Liver (tissue), 9 donors: Measurements from ENCODE around the gene FN1. TPM values are rescaled to one million over a fixed set of nuclear protein-coding genes. Genes with fewer than 3 reads are reported as not detected.

Experiments
- DNase-seq: peaks from one replicate; pipeline ENCODE4 v3.0.0-alpha.2; 2017; ENCODE audit warnings: low spot score
- H3K27ac ChIP-seq, 2 donors: one replicate each; pipeline ENCODE4 v1.7.0; 2013; ENCODE audit warnings: inconsistent platforms in 2 of 2, low read length in 2 of 2, control low read depth in 1 of 2, low read depth in 1 of 2, mild to moderate bottlenecking in 1 of 2
- H3K27me3 ChIP-seq, 4 donors: one replicate each; pipeline versions ENCODE4 v1.6.1 to v1.7.0; 2013; ENCODE audit warnings: low read length in 3 of 4, inconsistent platforms in 1 of 4, mild to moderate bottlenecking in 1 of 4, moderate library complexity in 1 of 4; ENCODE audit not compliant: control insufficient read depth in 4 of 4, insufficient read depth in 4 of 4
- H3K36me3 ChIP-seq, 4 donors: one replicate each; pipeline versions ENCODE4 v1.6.1 to v1.7.0; 2013; ENCODE audit warnings: low read length in 3 of 4, mild to moderate bottlenecking in 3 of 4, low read depth in 1 of 4, moderate library complexity in 1 of 4; ENCODE audit not compliant: control insufficient read depth in 4 of 4, insufficient read depth in 3 of 4
- H3K4me1 ChIP-seq, 4 donors: one replicate each; pipeline versions ENCODE4 v1.6.1 to v1.7.0; 2013; ENCODE audit warnings: low read length in 3 of 4, mild to moderate bottlenecking in 3 of 4, moderate library complexity in 1 of 4; ENCODE audit not compliant: control insufficient read depth in 4 of 4, insufficient read depth in 4 of 4
- H3K4me3 ChIP-seq, 3 donors: one replicate each; pipeline versions ENCODE4 v1.6.1 to v1.7.0; 2013; ENCODE audit warnings: low read length in 3 of 3, control low read depth in 1 of 3, low read depth in 1 of 3, mild to moderate bottlenecking in 1 of 3
- H3K9ac ChIP-seq, 2 donors: one replicate each; pipeline ENCODE4 v1.7.0; 2013; ENCODE audit warnings: low read length in 2 of 2, mild to moderate bottlenecking in 2 of 2, moderate library complexity in 2 of 2, control low read depth in 1 of 2, low read depth in 1 of 2
- H3K9me3 ChIP-seq, 4 donors: one replicate each; pipeline versions ENCODE4 v1.6.1 to v1.7.0; 2013; ENCODE audit warnings: low read length in 3 of 4; ENCODE audit not compliant: control insufficient read depth in 4 of 4
- CTCF ChIP-seq: fragments of 150-350 bp; IDR thresholded peaks from 2 replicates; pipeline ENCODE4 v1.5.1; 2017; ENCODE audit warnings: improper control_type of control experiment, low read depth, low read length; ENCODE audit not compliant: missing input control
- EGR1 ChIP-seq, 2 donors: IDR thresholded peaks; 2 replicates each; pipeline ENCODE4 v1.6.1; 2016 to 2018; ENCODE audit warnings: antibody characterized with exemption in 2 of 2, low read depth in 2 of 2
- FOXA1 ChIP-seq: IDR thresholded peaks from 2 replicates; pipeline ENCODE4 v1.6.1; 2016; ENCODE audit warnings: antibody characterized with exemption
- FOXA2 ChIP-seq: IDR thresholded peaks from 2 replicates; pipeline ENCODE4 v1.6.1; 2016; ENCODE audit warnings: antibody characterized with exemption
- GABPA ChIP-seq, 2 donors: IDR thresholded peaks in 1 of 2; conservative IDR thresholded peaks in 1 of 2; 2 replicates each; pipeline ENCODE4 v1.6.1; 2016; ENCODE audit warnings: antibody characterized with exemption in 2 of 2, mild to moderate bottlenecking in 1 of 2, moderate library complexity in 1 of 2
- HNF4A ChIP-seq, 2 donors: conservative IDR thresholded peaks; 2 replicates each; pipeline ENCODE4 v1.6.1; 2016; ENCODE audit warnings: antibody characterized with exemption in 2 of 2, mild to moderate bottlenecking in 2 of 2
- HNF4G ChIP-seq: IDR thresholded peaks from 2 replicates; pipeline ENCODE4 v1.6.1; 2016; ENCODE audit warnings: antibody characterized with exemption
- JUND ChIP-seq, 2 donors: IDR thresholded peaks; 2 replicates each; pipeline ENCODE4 v1.6.1; 2016; ENCODE audit warnings: antibody characterized with exemption in 2 of 2
- RAD21 ChIP-seq, 2 donors: IDR thresholded peaks; 2 replicates each; pipeline ENCODE4 v1.6.1; 2016; ENCODE audit warnings: antibody characterized with exemption in 2 of 2, mild to moderate bottlenecking in 2 of 2
- RXRA ChIP-seq, 2 donors: IDR thresholded peaks; 2 replicates each; pipeline ENCODE4 v1.6.1; 2017 to 2018; ENCODE audit warnings: antibody characterized with exemption in 2 of 2, mild to moderate bottlenecking in 1 of 2
- YY1 ChIP-seq: IDR thresholded peaks from 2 replicates; pipeline ENCODE4 v1.6.1; 2016; ENCODE audit warnings: antibody characterized with exemption, mild to moderate bottlenecking
- WGBS: extraction: QIAGEN DNeasy Blood & Tissue Kit; methylation state at CpG from one replicate; pipeline ENCODE4 v1.1.7; 2013; 5-methylcytosine and 5-hydroxymethylcytosine counted together
- polyA plus RNA-seq, 2 donors: library from polyadenylated mRNA; stranded (reverse) in 1 of 2; unstranded in 1 of 2; fragments of 200-250 nt in 1 of 2; fragments of >200 nt in 1 of 2; fragmentation: Nextera tagmentation in 1 of 2; extraction: Ambion mirVana in 1 of 2; gene quantifications; one replicate each; pipeline versions ENCODE4 v1.2.1 to v1.2.3, GENCODE V29; 2013 to 2015
- total RNA-seq, 2 donors: library from RNA; depleted of rRNA; stranded (reverse); fragments of >200 nt; gene quantifications; one replicate each; pipeline ENCODE4 v1.2.3, GENCODE V29; 2014
- TF ChIP-seq, protein P1 (sequence below): IDR thresholded peaks from 2 replicates; pipeline ENCODE4 v1.6.1; 2016; ENCODE audit warnings: antibody characterized with exemption, mild to moderate bottlenecking
- TF ChIP-seq, protein P2 (sequence below): IDR thresholded peaks from 2 replicates; pipeline ENCODE4 v1.6.1; 2016; ENCODE audit warnings: antibody characterized with exemption
- TF ChIP-seq, protein P3 (sequence below): IDR thresholded peaks from 2 replicates; pipeline ENCODE4 v1.6.1; 2016; ENCODE audit warnings: antibody characterized with exemption
- donor health status: healthy.
- donor health status: healthy.
- donor health status: healthy.
- donor health status: healthy.
- donor health status: healthy.

FN1 gene
- total and polyA plus RNA-seq, 4 donors = 545 to 1,402 (median 837) TPM

GRCh38 chr2:215386566-215386965, 49.3 kb downstream of the FN1 start:
- DNase-seq = no peak
- TF ChIP-seq FOXA1 (no peak), HNF4G (no peak), RXRA (IDR thresholded peaks at IDR 0.05) (no peak), GABPA (IDR thresholded peaks at IDR 0.05 in 1 of 2, conservative IDR thresholded peaks at IDR 0.05 in 1 of 2) (no peak), JUND (IDR thresholded peaks at IDR 0.05) (no peak), FOXA2 (no peak), YY1 (no peak), EGR1 (IDR thresholded peaks at IDR 0.05; ENCODE audit: low read depth in 2 of 2) (no peak), HNF4A (conservative IDR thresholded peaks at IDR 0.05) (no peak), CTCF (no peak)
- TF ChIP-seq, protein P1, sequence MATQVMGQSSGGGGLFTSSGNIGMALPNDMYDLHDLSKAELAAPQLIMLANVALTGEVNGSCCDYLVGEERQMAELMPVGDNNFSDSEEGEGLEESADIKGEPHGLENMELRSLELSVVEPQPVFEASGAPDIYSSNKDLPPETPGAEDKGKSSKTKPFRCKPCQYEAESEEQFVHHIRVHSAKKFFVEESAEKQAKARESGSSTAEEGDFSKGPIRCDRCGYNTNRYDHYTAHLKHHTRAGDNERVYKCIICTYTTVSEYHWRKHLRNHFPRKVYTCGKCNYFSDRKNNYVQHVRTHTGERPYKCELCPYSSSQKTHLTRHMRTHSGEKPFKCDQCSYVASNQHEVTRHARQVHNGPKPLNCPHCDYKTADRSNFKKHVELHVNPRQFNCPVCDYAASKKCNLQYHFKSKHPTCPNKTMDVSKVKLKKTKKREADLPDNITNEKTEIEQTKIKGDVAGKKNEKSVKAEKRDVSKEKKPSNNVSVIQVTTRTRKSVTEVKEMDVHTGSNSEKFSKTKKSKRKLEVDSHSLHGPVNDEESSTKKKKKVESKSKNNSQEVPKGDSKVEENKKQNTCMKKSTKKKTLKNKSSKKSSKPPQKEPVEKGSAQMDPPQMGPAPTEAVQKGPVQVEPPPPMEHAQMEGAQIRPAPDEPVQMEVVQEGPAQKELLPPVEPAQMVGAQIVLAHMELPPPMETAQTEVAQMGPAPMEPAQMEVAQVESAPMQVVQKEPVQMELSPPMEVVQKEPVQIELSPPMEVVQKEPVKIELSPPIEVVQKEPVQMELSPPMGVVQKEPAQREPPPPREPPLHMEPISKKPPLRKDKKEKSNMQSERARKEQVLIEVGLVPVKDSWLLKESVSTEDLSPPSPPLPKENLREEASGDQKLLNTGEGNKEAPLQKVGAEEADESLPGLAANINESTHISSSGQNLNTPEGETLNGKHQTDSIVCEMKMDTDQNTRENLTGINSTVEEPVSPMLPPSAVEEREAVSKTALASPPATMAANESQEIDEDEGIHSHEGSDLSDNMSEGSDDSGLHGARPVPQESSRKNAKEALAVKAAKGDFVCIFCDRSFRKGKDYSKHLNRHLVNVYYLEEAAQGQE = no peak
- TF ChIP-seq, protein P2, sequence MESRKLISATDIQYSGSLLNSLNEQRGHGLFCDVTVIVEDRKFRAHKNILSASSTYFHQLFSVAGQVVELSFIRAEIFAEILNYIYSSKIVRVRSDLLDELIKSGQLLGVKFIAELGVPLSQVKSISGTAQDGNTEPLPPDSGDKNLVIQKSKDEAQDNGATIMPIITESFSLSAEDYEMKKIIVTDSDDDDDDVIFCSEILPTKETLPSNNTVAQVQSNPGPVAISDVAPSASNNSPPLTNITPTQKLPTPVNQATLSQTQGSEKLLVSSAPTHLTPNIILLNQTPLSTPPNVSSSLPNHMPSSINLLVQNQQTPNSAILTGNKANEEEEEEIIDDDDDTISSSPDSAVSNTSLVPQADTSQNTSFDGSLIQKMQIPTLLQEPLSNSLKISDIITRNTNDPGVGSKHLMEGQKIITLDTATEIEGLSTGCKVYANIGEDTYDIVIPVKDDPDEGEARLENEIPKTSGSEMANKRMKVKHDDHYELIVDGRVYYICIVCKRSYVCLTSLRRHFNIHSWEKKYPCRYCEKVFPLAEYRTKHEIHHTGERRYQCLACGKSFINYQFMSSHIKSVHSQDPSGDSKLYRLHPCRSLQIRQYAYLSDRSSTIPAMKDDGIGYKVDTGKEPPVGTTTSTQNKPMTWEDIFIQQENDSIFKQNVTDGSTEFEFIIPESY = no peak
- TF ChIP-seq, protein P3, sequence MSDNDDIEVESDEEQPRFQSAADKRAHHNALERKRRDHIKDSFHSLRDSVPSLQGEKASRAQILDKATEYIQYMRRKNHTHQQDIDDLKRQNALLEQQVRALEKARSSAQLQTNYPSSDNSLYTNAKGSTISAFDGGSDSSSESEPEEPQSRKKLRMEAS = no peak
- Histone ChIP-seq H3K27ac (no peak overlapping the region), H3K4me3 (no peak overlapping the region), H3K9me3 (no peaks in the 10 kb centered on the region), H3K4me1 (no peaks in the 10 kb centered on the region), H3K9ac (no peak overlapping the region), H3K27me3 (no peaks in the 10 kb centered on the region), H3K36me3 (peaks cover 20 to 79% (median 77%) of the 10 kb centered on the region in 4 donors)
- 90% methylated on average over 7 of the region's 7 CpGs for WGBS

DNA sequence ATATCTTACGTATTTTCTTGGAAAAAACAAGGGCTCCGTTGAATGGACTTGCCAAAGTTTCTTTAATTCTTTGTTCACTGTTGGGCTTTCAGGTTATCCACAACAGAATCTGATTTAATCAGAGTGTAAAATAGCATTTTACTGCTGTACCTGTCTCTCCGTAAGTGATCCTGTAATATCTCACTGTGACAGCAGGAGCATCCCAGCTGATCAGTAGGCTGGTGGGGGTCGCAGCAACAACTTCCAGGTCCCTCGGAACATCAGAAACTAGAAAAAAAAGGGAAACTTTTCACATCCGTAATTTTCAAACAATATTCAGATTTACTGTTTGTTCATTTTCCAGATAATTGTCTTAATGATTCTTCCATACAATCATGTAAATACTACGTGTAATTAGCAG, 51.2 kb downstream of the FN1 start:
- TF ChIP-seq HNF4G (no peak), RAD21 (IDR thresholded peaks at IDR 0.05) (no peak), RXRA (IDR thresholded peaks at IDR 0.05) (no peak), CTCF (no peak), YY1 (no peak)

More for the DNA sequence above, 51.2 kb downstream of the FN1 start:
- no peak overlapping the region for H3K27ac ChIP-seq
- H3K27me3 ChIP-seq = no peaks in the 10 kb centered on the region
- no peaks in the 10 kb centered on the region for H3K9me3 ChIP-seq
- no peak for DNase-seq
- H3K9ac ChIP-seq = no peak overlapping the region
- peaks cover 26 to 81% (median 78%) of the 10 kb centered on the region in 4 donors for H3K36me3 ChIP-seq
- no peak overlapping the region for H3K4me3 ChIP-seq
- WGBS = 81% methylated on average over 7 of the region's 7 CpGs
- H3K4me1 ChIP-seq = no peaks in the 10 kb centered on the region
